HepG2 (cell line): ENCODE measurements around the gene RCOR1. TPM values are rescaled to one million over a fixed set of nuclear protein-coding genes. Genes with fewer than 3 reads are reported as not detected.
A peak's percentile ranks its signal among the peaks of the same experiment; 100 is the strongest.

Experiments
- ARHGAP35 ChIP-seq: sonication (generic); formaldehyde crosslinking; IDR thresholded peaks from 2 replicates; pipeline ENCODE4 v1.9.0; 2022; ENCODE audit warnings: mild to moderate bottlenecking, inconsistent platforms, moderate library complexity, missing genetic modification reagents, borderline replicate concordance
- FIP1L1 ChIP-seq: fragments of 200-400 bp; formaldehyde crosslinking; IDR thresholded peaks from 2 replicates; pipeline ENCODE4 v1.6.1; 2018; ENCODE audit warnings: low read depth, mild to moderate bottlenecking, low read length, moderate library complexity, borderline replicate concordance; ENCODE audit not compliant: insufficient read depth
- GPN1 ChIP-seq: sonication (generic); formaldehyde crosslinking; IDR thresholded peaks from 2 replicates; pipeline ENCODE4 v1.5.1; 2020; ENCODE audit warnings: missing genetic modification reagents, borderline replicate concordance
- HNF4A ChIP-seq: sonication (generic); formaldehyde crosslinking; IDR thresholded peaks from 2 replicates; pipeline ENCODE4 v1.4.0; 2020; ENCODE audit warnings: missing genetic modification reagents
- KDM4B ChIP-seq: sonication (generic); formaldehyde crosslinking; IDR thresholded peaks from 2 replicates; pipeline ENCODE4 v1.4.0; 2020; ENCODE audit warnings: missing genetic modification reagents
- KDM5A ChIP-seq: fragments of 200-600 bp; sonication (generic); IDR thresholded peaks from 2 replicates; pipeline ENCODE4 v1.7.0; 2018; ENCODE audit warnings: antibody characterized with exemption, mild to moderate bottlenecking, low read length, borderline replicate concordance
- MAFF ChIP-seq: IDR thresholded peaks from 2 replicates; pipeline ENCODE4 v1.6.1; 2011; ENCODE audit warnings: low read depth, low read length, improper control_type of control experiment
- MED1 ChIP-seq: sonication (generic); formaldehyde crosslinking; IDR thresholded peaks from 2 replicates; pipeline ENCODE4 v1.4.0; 2020; ENCODE audit warnings: missing genetic modification reagents
- MLLT10 ChIP-seq: sonication (generic); formaldehyde crosslinking; IDR thresholded peaks from 2 replicates; pipeline ENCODE4 v1.4.0; 2020; ENCODE audit warnings: missing genetic modification reagents
- NFATC3 ChIP-seq: sonication (generic); formaldehyde crosslinking; IDR thresholded peaks from 2 replicates; pipeline ENCODE4 v1.5.1; 2020; ENCODE audit warnings: mild to moderate bottlenecking, missing genetic modification reagents
- POLR2AphosphoS2 ChIP-seq: IDR thresholded peaks from 2 replicates; pipeline ENCODE4 v1.6.1; 2011; ENCODE audit warnings: low read depth, low read length, improper control_type of control experiment
- RBM22 ChIP-seq: fragments of 200-400 bp; formaldehyde crosslinking; optimal IDR thresholded peaks from 2 replicates; pipeline ENCODE3; 2017; ENCODE audit warnings: mild to moderate bottlenecking, low read length, moderate library complexity
- SOX13 ChIP-seq, 3 experiments: fragments of 450-650 bp in 1 of 3; sonication (generic) in 1 of 3; formaldehyde crosslinking in 1 of 3; IDR thresholded peaks in 2 of 3; conservative IDR thresholded peaks in 1 of 3; 2 replicates each; pipeline versions ENCODE4 v1.5.0 to v1.6.1; 2016 to 2020; ENCODE audit warnings: antibody characterized with exemption in 1 of 3, mild to moderate bottlenecking in 1 of 3, missing compliant biosample characterization in 1 of 3, missing genetic modification reagents in 1 of 3, moderate library complexity in 1 of 3
- TAF1 ChIP-seq: sonication (generic); formaldehyde crosslinking; IDR thresholded peaks from 2 replicates; pipeline ENCODE4 v1.4.0; 2020; ENCODE audit warnings: missing genetic modification reagents
- ZC3H13 ChIP-seq: sonication (generic); formaldehyde crosslinking; IDR thresholded peaks from 2 replicates; pipeline ENCODE4 v1.8.1; 2023; ENCODE audit warnings: mild to moderate bottlenecking, missing genetic modification reagents, moderate library complexity
- ZFP1 ChIP-seq: IDR thresholded peaks from 2 replicates; pipeline ENCODE4 v1.6.1; 2016
- ZNF747 ChIP-seq: sonication (generic); formaldehyde crosslinking; IDR thresholded peaks from 2 replicates; pipeline ENCODE4 v1.8.1; 2023; ENCODE audit warnings: missing genetic modification reagents, mild to moderate bottlenecking, borderline replicate concordance
- ZNF790 ChIP-seq: sonication (generic); formaldehyde crosslinking; IDR thresholded peaks from 2 replicates; pipeline ENCODE4 v1.8.0; 2022; ENCODE audit warnings: missing genetic modification reagents, mild to moderate bottlenecking, borderline replicate concordance
- polyA plus RNA-seq, 8 experiments: library from polyadenylated mRNA; depleted of rRNA in 3 of 8; stranded (reverse) in 7 of 8; unstranded in 1 of 8; fragments of >200 nt; fragmentation: Illumina TruSeq in 4 of 8; extraction: Trizol in 4 of 8; gene quantifications; 2 replicates each; pipeline versions ENCODE4 v1.2.1 to v1.2.3, GENCODE V29; 2011 to 2016; ENCODE audit warnings: low read depth in 4 of 8, missing spikeins in 1 of 8, mixed read lengths in 1 of 8; ENCODE audit not compliant: insufficient read depth in 1 of 8
- total RNA-seq, 5 experiments: library from RNA; depleted of rRNA; stranded (reverse); fragments of >200 nt; fragmentation: Illumina TruSeq; extraction: Trizol; gene quantifications; 2 replicates each; pipeline ENCODE4 v1.2.3, GENCODE V29; 2016; ENCODE audit warnings: low read depth in 1 of 5
- TF ChIP-seq, protein P1 (sequence below): sonication (generic); formaldehyde crosslinking; IDR thresholded peaks from 2 replicates; pipeline ENCODE4 v1.4.0; 2020; ENCODE audit warnings: mild to moderate bottlenecking, missing genetic modification reagents
- TF ChIP-seq, protein P2 (sequence below): sonication (generic); formaldehyde crosslinking; IDR thresholded peaks from 2 replicates; pipeline ENCODE4 v1.9.0; 2021; ENCODE audit warnings: missing genetic modification reagents, mild to moderate bottlenecking, borderline replicate concordance
- TF ChIP-seq, protein P3 (sequence below): sonication (generic); formaldehyde crosslinking; IDR thresholded peaks from 2 replicates; pipeline ENCODE4 v1.5.1; 2020; ENCODE audit warnings: mild to moderate bottlenecking, missing genetic modification reagents, moderate library complexity
- TF ChIP-seq, protein P4 (sequence below): sonication (generic); formaldehyde crosslinking; IDR thresholded peaks from 2 replicates; pipeline ENCODE4 v1.9.0; 2021; ENCODE audit warnings: missing genetic modification reagents, mild to moderate bottlenecking, borderline replicate concordance
- TF ChIP-seq, protein P5 (sequence below): sonication (generic); formaldehyde crosslinking; IDR thresholded peaks from 2 replicates; pipeline ENCODE4 v1.9.0; 2022; ENCODE audit warnings: missing genetic modification reagents, mild to moderate bottlenecking, borderline replicate concordance

Gene RCOR1
- total and polyA plus RNA-seq, 2 of the 13 experiments (the other 11 are each of a cell fraction or from before 2014, with no cell fraction given), result 10.2 to 11.1 TPM

DNA sequence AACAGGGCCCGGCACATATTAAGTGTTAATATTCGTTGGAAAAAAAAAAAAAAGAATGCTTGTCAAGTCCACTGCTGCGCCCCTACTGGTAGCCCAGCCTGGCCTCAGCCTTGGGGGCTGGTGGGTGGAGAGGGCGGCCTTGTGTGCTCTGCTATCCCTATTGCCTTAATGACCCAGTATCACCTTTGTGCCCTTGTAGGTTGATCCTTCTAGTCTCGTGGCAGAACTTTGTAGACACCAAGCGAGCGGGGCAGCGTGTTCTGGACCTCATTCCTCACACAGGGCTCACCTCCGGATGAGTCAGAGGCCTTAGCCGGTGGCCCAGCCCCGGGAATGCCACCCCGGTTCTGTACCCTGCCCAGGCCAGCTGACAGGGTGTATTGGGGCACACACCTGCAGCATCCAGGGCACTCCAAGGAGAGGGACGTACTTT lies 1.8 kb upstream of the RCOR1 start (continued):
- peak; percentile 52 for TF ChIP-seq HNF4A
- no peak for TF ChIP-seq MAFF
- TF ChIP-seq, protein P1, sequence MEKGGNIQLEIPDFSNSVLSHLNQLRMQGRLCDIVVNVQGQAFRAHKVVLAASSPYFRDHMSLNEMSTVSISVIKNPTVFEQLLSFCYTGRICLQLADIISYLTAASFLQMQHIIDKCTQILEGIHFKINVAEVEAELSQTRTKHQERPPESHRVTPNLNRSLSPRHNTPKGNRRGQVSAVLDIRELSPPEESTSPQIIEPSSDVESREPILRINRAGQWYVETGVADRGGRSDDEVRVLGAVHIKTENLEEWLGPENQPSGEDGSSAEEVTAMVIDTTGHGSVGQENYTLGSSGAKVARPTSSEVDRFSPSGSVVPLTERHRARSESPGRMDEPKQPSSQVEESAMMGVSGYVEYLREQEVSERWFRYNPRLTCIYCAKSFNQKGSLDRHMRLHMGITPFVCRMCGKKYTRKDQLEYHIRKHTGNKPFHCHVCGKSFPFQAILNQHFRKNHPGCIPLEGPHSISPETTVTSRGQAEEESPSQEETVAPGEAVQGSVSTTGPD (CRISPR knock-in tag), result no peak
- TF ChIP-seq MLLT10 (CRISPR knock-in tag), result no peak
- no peak for TF ChIP-seq ARHGAP35 (CRISPR knock-in tag)
- TF ChIP-seq ZC3H13 (CRISPR knock-in tag), result no peak
- peak; percentile 47; the same call in 1 of the 2 replicates for TF ChIP-seq TAF1 (CRISPR knock-in tag)
- TF ChIP-seq, protein P2, sequence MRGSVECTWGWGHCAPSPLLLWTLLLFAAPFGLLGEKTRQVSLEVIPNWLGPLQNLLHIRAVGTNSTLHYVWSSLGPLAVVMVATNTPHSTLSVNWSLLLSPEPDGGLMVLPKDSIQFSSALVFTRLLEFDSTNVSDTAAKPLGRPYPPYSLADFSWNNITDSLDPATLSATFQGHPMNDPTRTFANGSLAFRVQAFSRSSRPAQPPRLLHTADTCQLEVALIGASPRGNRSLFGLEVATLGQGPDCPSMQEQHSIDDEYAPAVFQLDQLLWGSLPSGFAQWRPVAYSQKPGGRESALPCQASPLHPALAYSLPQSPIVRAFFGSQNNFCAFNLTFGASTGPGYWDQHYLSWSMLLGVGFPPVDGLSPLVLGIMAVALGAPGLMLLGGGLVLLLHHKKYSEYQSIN (CRISPR knock-in tag), result no peak
- no peak for TF ChIP-seq POLR2AphosphoS2
- TF ChIP-seq FIP1L1, result no peak
- no peak for TF ChIP-seq NFATC3 (CRISPR knock-in tag)
- TF ChIP-seq ZFP1, result 0 out of 2 replicates have a peak, but pooled peaks have one; percentile 24
- TF ChIP-seq RBM22, result no peak
- TF ChIP-seq GPN1 (CRISPR knock-in tag), result no peak
- TF ChIP-seq SOX13 (IDR thresholded peaks at IDR 0.05), result no peak
- peak in 1 of 2 experiments; percentile 36; a peak in 2 of 4 replicates for TF ChIP-seq SOX13 (CRISPR knock-in tag; conservative IDR thresholded peaks at IDR 0.05 in 1 of 2, IDR thresholded peaks at IDR 0.05 in 1 of 2)
- TF ChIP-seq KDM4B (CRISPR knock-in tag), result no peak
- TF ChIP-seq, protein P3, sequence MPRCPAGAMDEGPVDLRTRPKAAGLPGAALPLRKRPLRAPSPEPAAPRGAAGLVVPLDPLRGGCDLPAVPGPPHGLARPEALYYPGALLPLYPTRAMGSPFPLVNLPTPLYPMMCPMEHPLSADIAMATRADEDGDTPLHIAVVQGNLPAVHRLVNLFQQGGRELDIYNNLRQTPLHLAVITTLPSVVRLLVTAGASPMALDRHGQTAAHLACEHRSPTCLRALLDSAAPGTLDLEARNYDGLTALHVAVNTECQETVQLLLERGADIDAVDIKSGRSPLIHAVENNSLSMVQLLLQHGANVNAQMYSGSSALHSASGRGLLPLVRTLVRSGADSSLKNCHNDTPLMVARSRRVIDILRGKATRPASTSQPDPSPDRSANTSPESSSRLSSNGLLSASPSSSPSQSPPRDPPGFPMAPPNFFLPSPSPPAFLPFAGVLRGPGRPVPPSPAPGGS (CRISPR knock-in tag), result no peak
- TF ChIP-seq, protein P4, sequence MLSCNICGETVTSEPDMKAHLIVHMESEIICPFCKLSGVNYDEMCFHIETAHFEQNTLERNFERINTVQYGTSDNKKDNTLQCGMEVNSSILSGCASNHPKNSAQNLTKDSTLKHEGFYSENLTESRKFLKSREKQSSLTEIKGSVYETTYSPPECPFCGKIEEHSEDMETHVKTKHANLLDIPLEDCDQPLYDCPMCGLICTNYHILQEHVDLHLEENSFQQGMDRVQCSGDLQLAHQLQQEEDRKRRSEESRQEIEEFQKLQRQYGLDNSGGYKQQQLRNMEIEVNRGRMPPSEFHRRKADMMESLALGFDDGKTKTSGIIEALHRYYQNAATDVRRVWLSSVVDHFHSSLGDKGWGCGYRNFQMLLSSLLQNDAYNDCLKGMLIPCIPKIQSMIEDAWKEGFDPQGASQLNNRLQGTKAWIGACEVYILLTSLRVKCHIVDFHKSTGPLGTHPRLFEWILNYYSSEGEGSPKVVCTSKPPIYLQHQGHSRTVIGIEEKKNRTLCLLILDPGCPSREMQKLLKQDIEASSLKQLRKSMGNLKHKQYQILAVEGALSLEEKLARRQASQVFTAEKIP, result no peak
- TF ChIP-seq ZNF790 (CRISPR knock-in tag), result no peak
- TF ChIP-seq, protein P5, sequence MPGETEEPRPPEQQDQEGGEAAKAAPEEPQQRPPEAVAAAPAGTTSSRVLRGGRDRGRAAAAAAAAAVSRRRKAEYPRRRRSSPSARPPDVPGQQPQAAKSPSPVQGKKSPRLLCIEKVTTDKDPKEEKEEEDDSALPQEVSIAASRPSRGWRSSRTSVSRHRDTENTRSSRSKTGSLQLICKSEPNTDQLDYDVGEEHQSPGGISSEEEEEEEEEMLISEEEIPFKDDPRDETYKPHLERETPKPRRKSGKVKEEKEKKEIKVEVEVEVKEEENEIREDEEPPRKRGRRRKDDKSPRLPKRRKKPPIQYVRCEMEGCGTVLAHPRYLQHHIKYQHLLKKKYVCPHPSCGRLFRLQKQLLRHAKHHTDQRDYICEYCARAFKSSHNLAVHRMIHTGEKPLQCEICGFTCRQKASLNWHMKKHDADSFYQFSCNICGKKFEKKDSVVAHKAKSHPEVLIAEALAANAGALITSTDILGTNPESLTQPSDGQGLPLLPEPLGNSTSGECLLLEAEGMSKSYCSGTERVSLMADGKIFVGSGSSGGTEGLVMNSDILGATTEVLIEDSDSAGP, result peak; percentile 60; the same call in 1 of the 2 replicates
- no peak for TF ChIP-seq ZNF747
- TF ChIP-seq KDM5A, result no peak
- peak; percentile 57; the same call in 1 of the 2 replicates for TF ChIP-seq MED1 (CRISPR knock-in tag)
